GM11168 (cell line): ENCODE results near the gene PPP1R1B.

Experiments used
- in situ Hi-C: fragments of 300-500 bp; cut with MboI; formaldehyde crosslinking; loops from one replicate; pipeline ENCODE4 v1.12.0; 2022; ENCODE audit warnings: low sequenced_read_pairs; ENCODE audit not compliant: unreplicated experiment

The PPP1R1B gene

GRCh38 chr17:39648616-39649366 lies 22.0 kb downstream of the PPP1R1B start:
- in situ Hi-C loops = no loop called here

- in situ Hi-C loops = no loop called here
These were observed 23.4 kb downstream of the PPP1R1B start for GRCh38 chr17:39650121-39650579.

- in situ Hi-C loops = no loop called here
These were observed 25.3 kb downstream of the PPP1R1B start for GRCh38 chr17:39651923-39652586.

DNA sequence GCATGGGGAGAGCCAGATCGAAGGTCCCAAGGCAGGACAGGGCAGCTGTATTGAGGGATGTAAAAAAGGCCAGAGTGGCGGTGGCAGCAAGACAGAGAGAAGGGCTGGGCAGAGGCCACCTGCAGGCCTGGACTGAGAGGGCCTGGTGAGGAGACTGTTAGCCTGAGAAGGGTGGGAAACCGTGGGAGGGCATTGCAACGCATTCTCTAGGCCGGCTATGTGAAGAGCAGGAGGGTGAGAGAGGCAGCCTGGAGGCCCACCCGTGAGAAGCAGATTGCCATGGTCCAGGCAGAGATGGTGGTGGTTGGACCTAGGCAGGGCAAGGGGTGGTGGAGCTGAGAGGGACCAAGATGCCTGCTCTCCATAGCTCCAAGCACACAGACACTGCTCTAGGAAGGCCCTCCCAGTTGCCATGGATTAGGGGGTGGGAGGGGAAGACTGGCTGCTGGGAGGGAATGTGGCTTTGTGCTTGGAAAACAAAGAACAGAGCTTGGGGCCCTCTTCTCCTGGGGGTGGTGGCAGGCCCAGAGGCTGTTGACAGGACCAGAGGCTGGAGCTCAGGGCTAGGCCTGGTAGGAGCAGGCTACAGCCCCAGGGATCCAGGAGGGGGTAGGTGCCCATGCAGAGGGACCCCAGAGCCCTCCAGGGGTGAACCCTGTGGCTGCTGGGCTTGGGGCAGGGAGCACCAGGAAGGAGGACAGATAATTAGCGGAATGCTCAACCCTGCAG lies 26.0 kb downstream of the PPP1R1B start:
- in situ Hi-C loops = no loop called here

DNA sequence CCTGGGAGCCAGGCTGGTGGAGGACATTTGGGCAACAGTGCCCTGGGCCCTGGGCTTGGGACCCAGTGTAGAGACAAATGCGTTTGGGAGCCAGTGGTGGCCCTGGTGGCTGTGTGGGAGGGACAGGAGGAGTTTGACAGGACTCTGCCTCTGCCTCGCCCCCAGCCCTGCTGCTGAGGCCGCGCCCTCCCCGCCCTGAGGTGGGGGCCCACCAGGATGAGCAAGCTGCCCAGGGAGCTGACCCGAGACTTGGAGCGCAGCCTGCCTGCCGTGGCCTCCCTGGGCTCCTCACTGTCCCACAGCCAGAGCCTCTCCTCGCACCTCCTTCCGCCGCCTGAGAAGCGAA lies 26.5 kb downstream of the PPP1R1B start:
- in situ Hi-C loops = no loop called here

GRCh38 chr17:39653662-39654331 lies 27.0 kb downstream of the PPP1R1B start:
- in situ Hi-C loops = no loop called here

GRCh38 chr17:39655105-39655504 lies 28.4 kb downstream of the PPP1R1B start:
- in situ Hi-C loops = no loop called here

DNA sequence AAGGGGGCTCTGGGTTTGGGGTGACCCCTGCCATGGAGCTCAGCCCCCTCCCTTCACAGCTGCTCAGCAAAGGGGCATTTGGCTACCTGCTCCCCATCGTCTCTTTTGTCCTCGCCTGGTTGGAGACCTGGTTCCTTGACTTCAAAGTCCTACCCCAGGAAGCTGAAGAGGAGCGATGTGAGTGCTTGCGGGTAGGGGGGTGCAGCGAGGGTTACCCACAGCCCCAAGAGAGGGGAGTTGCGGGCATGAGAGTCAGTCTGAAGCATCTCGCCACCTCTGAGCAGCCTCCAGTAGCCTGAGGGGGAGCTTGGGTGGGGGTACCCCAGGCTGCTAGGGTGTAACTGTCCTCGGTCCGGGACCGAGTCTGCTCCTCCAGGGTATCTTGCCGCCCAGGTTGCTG lies 31.6 kb downstream of the PPP1R1B start:
- in situ Hi-C loops = no loop called here

GRCh38 chr17:39658760-39659159 lies 32.0 kb downstream of the PPP1R1B start:
- in situ Hi-C loops = no loop called here

DNA sequence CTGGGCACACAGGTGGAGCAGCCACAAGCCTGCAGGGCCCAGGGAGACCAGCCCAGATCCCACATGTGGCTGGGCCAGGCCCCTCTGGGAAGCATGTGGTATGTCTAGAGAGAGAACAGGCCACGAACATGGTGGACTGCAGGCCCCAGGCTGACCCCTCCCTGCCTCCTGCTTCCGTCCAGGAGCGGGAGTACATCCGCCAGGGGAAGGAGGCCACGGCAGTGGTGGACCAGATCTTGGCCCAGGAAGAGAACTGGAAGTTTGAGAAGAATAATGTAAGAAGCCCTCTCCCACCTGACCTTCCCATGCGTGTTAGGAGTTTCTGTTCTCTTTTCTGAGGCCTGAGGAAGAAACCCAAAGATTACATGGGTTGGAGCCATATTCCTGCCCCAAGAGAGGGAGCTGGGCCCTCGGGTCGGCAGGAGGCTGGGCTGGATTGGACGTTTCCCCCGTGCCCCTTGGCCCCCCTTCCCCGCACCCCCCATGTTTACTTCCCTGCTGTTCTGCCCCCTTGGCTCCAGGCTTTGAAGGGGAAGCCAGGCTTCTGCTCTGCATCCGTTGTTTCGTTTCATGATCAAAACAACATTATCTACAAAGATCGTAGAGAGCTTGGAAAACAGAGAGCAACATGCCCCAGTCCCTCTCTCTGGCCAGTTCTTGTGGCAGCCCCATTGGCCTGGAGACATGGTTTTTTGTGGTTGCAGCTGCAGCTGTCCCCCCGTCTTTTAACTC lies 32.7 kb downstream of the PPP1R1B start:
- in situ Hi-C loops = no loop called here

GRCh38 chr17:39660011-39660360 lies 33.2 kb downstream of the PPP1R1B start:
- in situ Hi-C loops = no loop called here

DNA sequence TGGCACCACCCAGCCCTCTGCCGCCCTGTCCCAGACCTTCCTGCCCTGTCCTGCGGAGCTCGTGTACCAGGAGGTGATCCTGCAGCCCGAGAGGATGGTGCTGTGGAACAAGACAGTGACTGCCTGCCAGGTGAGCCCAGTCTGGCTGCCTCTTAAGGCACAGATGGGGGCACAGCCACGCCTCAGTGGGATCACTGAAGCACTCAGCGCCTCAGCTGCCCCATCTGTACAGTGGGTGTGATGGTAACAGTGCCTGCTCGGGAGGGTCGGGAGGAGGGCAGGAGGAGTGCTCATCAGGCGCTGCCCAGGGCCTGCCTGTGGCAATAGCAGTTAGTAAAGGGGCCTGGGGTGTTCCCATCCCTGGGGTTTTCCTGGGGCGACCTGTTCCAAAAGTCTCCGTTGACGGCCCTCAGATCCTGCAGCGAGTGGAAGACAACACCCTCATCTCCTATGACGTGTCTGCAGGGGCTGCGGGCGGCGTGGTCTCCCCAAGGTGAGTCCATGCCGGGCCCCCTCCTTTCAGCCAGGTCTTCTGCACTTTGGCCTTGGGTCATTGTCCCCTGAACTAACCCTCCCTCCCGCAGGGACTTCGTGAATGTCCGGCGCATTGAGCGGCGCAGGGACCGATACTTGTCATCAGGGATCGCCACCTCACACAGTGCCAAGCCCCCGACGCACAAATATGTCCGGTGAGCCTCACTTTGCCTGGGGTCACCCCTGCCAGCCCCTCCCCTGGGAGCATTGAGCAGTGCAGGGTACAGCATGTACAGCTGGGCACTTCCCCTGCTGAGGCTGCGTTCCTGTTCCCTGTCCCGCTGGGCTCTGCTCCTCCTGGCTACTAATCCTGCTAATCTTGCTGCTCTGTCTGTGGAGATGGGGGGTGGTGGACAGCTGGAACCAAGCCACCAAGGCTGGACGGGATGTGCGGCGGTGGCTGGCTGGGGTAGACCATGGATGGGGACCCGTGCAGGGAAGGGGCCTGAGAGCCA lies 33.9 kb downstream of the PPP1R1B start:
- in situ Hi-C loops = no loop called here

GRCh38 chr17:39661744-39662541 lies 35.2 kb downstream of the PPP1R1B start:
- in situ Hi-C loops = no loop called here

DNA sequence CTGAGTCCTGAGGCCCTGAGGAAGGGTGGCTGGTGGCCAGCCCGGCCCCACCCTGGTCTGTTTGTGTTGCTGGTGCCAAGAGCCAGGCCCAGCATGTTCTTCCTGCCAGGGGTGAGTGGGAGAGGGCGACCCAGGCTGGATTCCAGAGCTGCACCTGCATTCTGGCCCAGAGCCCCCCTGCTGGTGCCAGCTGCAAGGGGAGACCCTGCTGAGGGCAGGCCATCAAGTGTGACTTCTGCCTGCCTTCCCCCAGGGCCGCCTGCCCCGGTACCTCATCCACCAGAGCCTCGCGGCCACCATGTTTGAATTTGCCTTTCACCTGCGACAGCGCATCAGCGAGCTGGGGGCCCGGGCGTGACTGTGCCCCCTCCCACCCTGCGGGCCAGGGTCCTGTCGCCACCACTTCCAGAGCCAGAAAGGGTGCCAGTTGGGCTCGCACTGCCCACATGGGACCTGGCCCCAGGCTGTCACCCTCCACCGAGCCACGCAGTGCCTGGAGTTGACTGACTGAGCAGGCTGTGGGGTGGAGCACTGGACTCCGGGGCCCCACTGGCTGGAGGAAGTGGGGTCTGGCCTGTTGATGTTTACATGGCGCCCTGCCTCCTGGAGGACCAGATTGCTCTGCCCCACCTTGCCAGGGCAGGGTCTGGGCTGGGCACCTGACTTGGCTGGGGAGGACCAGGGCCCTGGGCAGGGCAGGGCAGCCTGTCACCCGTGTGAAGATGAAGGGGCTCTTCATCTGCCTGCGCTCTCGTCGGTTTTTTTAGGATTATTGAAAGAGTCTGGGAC lies 36.0 kb downstream of the PPP1R1B start:
- in situ Hi-C loops = no loop called here

DNA sequence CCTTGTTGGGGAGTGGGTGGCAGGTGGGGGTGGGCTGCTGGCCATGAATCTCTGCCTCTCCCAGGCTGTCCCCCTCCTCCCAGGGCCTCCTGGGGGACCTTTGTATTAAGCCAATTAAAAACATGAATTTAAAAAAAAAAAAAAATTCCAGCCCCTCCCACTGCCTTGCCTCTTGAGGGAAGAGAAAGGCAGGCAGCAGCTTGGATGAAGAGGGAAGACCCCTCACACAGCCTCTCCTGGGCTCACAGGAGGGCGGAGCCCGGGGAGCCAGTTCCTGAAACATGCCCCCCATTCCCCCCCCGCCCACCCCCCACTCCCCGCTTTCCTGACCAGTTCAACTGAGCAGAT lies 36.6 kb downstream of the PPP1R1B start:
- in situ Hi-C loops = no loop called here

- in situ Hi-C loops = no loop called here
These were observed 37.2 kb downstream of the PPP1R1B start for GRCh38 chr17:39663688-39664580.
